Esophagus (tissue), 2 donors: ENCODE measurements around the gene ENGASE. TPM values are rescaled to one million over a fixed set of nuclear protein-coding genes. Genes with fewer than 3 reads are reported as not detected.

Source experiments
- H3K27ac ChIP-seq, 2 donors: one replicate each; pipeline ENCODE4 v1.5.1; 2013; ENCODE audit warnings: low read depth in 2 of 2, mild to moderate bottlenecking in 2 of 2, inconsistent platforms in 1 of 2, low read length in 1 of 2, moderate library complexity in 1 of 2
- H3K27me3 ChIP-seq, 2 donors: one replicate each; pipeline ENCODE4 v1.6.1; 2013; ENCODE audit warnings: low read length in 2 of 2, control low read depth in 1 of 2, mild to moderate bottlenecking in 1 of 2; ENCODE audit not compliant: insufficient read depth in 2 of 2, control insufficient read depth in 1 of 2
- H3K36me3 ChIP-seq, 2 donors: one replicate each; pipeline ENCODE4 v1.6.1; 2013; ENCODE audit warnings: low read length in 1 of 2; ENCODE audit not compliant: control insufficient read depth in 2 of 2, insufficient read depth in 2 of 2
- H3K4me1 ChIP-seq, 2 donors: one replicate each; pipeline ENCODE4 v1.6.1; 2013; ENCODE audit warnings: low read length in 1 of 2; ENCODE audit not compliant: control insufficient read depth in 2 of 2, insufficient read depth in 2 of 2
- H3K4me3 ChIP-seq, 2 donors: one replicate each; pipeline ENCODE4 v1.5.1; 2013; ENCODE audit warnings: low read length in 2 of 2, mild to moderate bottlenecking in 2 of 2, low read depth in 1 of 2, moderate library complexity in 1 of 2
- H3K9me3 ChIP-seq, 2 donors: one replicate each; pipeline ENCODE4 v1.6.1; 2013; ENCODE audit warnings: mild to moderate bottlenecking in 2 of 2, low read depth in 1 of 2, low read length in 1 of 2, moderate library complexity in 1 of 2; ENCODE audit not compliant: control insufficient read depth in 2 of 2, insufficient read depth in 1 of 2
- WGBS, 2 donors: extraction: QIAGEN DNeasy Blood & Tissue Kit; methylation state at CpG; one replicate each; pipeline ENCODE4 v1.1.7; 2013; 5-methylcytosine and 5-hydroxymethylcytosine counted together
- polyA plus RNA-seq, 2 donors: library from polyadenylated mRNA; stranded (reverse); fragments of 200-250 nt; gene quantifications; one replicate each; pipeline ENCODE4 v1.2.3, GENCODE V29; 2013
- donor health status: healthy with polysubstance abuse.
- donor health status: Bipolar disorder and iron deficiency.

The ENGASE gene
- polyA plus RNA-seq, 2 donors, result 10.6 to 31.7 TPM

DNA sequence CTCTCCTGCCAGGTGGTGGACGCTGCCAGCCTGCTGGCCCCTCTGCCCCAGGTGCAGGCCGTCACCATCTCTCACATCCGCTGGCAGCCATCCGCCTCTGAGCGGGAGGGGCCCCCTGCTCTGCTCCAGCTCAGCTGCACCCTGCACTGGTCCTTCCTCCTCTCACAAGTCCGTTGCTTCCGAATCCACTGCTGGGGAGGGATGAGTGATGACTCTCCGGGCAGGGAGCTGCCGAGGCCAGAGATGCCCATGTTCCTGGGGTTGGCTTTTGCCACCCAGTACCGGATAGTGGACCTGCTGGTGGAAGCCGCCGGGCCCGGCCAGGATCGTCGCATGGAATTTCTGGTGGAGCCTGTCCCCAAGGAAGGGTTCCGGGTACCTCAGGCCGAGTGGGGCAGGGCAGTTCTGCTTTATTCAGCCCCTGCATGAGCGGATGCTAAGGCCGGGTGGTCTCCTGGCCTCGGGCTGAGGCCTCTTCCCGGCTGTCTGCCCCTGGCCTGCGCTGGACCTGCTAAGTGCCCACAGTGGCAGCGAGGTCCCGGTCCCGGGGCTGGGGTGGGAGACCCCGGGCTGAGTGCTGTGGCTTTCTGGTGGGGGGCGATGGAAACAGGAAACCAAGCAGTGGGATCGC, 11.4 kb downstream of the ENGASE start:
- H3K36me3 ChIP-seq, result peaks cover 0 to 22% of the 10 kb centered on the region in 2 donors
- WGBS, 2 donors, result 87 to 89% methylated on average over 27 to 28 of the region's 28 CpGs

DNA sequence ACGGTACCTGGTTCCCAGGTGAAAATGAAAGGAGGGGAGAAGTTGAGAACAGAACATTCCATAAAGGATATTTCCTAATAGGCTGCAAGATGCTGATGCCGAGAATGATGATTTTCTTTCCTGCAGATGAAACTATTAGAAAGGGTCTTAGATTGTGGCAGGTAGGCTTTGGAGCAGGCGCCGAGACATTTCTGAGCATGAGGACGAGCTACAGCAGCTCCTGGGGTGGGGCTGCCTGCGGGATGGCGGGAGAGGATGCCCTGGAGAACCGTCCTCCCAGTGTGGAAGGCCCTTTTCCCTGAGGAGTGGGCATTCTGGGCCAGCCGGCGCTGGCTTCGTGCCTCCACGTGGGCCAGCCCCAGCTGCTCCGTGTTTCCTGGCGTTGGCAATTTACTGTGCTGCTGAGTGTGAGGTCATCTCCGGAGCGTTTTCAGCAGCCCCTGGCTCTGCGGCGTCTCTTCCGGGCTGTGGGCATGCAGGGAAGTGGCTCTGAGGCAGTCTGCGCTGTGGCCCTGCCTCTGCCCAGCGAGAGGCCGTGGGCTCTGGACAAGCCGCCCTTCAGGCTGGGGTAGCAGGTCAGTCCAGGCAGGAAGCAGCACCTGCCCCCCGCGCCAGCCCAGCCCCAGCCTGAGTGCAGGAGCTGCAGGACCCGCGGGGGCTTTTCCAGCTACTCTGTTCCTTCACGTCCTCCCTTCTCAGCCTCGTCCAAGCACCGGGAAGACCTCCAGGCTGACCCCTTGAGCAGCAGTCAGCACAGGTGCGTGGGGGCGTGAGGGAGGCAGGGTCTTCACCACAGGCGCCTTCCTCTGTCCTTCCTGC, 12.2 kb downstream of the ENGASE start:
- Histone ChIP-seq H3K4me1 (peaks cover 2 to 6% of the 10 kb centered on the region in 2 donors), H3K27ac (no peak overlapping the region), H3K36me3 (peaks cover 0 to 22% of the 10 kb centered on the region in 2 donors), H3K4me3 (no peak overlapping the region), H3K27me3 (no peaks in the 10 kb centered on the region), H3K9me3 (no peaks in the 10 kb centered on the region)
- WGBS, 2 donors, result 74 to 75% methylated on average over 33 of the region's 33 CpGs

More for the DNA sequence above, 11.4 kb downstream of the ENGASE start:
- Histone ChIP-seq H3K4me3 (no peak overlapping the region), H3K27me3 (no peaks in the 10 kb centered on the region), H3K4me1 (peaks cover 2 to 5% of the 10 kb centered on the region in 2 donors), H3K9me3 (no peaks in the 10 kb centered on the region), H3K27ac (no peak overlapping the region)

DNA sequence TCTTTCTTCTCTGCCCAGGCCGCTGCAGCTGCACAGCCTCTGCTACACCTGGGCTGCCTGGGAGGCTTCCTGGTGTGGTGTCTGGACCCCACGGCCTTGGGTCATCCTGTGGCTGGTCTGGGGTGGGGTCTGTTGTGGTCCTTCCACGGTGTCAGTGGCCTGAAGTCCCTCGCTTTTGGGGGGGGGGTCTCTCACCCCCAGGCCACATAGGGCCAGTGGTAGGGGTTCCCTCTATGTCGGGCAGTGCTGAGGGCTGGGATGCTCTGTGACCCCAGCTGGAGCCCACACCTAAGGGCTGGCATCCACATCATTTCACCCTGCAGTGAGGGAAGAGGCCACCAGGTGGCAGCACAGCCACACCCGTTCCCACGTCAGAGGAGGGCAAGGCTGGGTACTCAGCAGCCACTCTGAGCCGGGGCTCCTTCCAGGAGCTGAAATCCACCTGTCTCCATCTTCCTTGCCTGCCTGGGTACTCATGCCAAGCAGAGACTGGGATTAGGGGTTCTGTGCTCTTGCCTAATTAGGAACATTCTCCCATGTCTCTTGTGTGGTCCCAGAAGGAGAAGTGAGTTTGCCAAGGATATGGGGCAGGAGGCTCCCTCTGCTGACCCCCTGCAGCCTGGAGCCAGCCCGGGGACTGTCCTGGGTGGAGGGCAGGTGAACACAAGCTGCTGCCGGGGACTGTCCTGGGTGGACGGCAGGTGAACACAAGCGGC, 13.0 kb downstream of the ENGASE start:
- Histone ChIP-seq H3K36me3 (peaks cover 0 to 19% of the 10 kb centered on the region in 2 donors), H3K4me1 (peaks cover 2 to 6% of the 10 kb centered on the region in 2 donors), H3K4me3 (no peak overlapping the region), H3K27me3 (no peaks in the 10 kb centered on the region), H3K9me3 (no peaks in the 10 kb centered on the region), H3K27ac (no peak overlapping the region)
- WGBS, 2 donors, result 45% methylated on average over 12 of the region's 12 CpGs

DNA sequence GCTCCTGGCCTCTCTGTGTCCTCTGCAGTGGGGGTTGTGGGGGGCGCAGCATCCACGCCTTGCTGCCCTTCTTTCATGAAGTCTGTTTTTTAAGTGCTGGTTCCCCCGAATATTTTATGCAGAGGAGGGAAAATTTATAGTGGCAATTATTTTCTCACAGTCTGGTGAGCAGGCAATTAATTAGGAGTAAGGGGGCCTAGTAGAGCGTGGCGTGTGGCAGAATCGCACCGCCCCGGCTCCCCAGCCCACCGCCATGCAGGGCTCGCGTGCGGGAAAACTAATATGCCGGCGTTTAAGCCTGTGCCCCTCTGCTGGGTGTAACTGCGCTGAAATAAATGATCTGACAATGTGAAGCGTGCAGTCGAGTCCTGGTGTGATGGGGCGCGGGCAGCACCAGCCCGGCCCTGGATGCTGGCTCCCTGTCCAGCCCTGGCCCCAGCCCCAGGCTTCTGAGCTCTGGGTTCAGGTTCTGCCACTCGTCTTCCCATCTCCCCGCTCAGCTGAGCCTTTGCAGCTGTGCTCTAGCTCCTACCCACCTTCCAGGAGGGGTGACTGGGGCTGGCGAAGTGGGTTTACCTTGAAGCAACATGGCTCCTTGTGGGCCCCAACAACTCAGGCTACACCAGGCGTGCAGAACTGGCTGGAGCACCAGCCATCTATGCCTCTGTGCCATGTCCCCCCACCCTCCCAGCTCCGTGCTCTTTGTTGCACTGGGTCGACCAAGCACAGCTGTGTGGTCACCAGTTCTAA, 13.8 kb downstream of the ENGASE start:
- no peak overlapping the region for H3K4me3 ChIP-seq
- no peaks in the 10 kb centered on the region for H3K27me3 ChIP-seq
- no peaks in the 10 kb centered on the region for H3K9me3 ChIP-seq
- H3K36me3 ChIP-seq, result peaks cover 0 to 16% of the 10 kb centered on the region in 2 donors
- WGBS, 2 donors, result 92 to 93% methylated on average over 26 of the region's 26 CpGs
- peaks cover 2 to 6% of the 10 kb centered on the region in 2 donors for H3K4me1 ChIP-seq
- no peak overlapping the region for H3K27ac ChIP-seq

DNA sequence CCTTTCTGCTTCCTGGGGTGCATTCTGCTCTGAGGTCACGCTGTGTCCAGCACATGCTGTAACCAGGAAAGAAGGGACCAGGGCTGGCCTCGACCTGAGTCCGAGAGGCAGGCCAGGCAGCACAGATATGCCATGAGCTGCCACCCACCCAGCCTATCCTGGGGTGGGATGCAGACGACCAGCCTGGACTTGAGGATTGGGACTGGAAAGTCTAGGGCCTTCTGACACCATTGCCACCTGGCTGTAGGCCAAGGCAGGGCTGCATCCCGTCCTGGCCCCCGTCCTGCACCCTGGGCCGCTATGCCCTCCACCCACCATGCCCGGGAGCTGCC, 14.3 kb downstream of the ENGASE start:
- H3K36me3 ChIP-seq, result peaks cover 0 to 11% of the 10 kb centered on the region in 2 donors
- no peak overlapping the region for H3K4me3 ChIP-seq
- H3K27ac ChIP-seq, result no peak overlapping the region
- H3K4me1 ChIP-seq, result peaks cover 2 to 6% of the 10 kb centered on the region in 2 donors
- H3K9me3 ChIP-seq, result no peaks in the 10 kb centered on the region
- H3K27me3 ChIP-seq, result no peaks in the 10 kb centered on the region
- WGBS, 2 donors, result 63 to 66% methylated on average over 8 of the region's 8 CpGs

DNA sequence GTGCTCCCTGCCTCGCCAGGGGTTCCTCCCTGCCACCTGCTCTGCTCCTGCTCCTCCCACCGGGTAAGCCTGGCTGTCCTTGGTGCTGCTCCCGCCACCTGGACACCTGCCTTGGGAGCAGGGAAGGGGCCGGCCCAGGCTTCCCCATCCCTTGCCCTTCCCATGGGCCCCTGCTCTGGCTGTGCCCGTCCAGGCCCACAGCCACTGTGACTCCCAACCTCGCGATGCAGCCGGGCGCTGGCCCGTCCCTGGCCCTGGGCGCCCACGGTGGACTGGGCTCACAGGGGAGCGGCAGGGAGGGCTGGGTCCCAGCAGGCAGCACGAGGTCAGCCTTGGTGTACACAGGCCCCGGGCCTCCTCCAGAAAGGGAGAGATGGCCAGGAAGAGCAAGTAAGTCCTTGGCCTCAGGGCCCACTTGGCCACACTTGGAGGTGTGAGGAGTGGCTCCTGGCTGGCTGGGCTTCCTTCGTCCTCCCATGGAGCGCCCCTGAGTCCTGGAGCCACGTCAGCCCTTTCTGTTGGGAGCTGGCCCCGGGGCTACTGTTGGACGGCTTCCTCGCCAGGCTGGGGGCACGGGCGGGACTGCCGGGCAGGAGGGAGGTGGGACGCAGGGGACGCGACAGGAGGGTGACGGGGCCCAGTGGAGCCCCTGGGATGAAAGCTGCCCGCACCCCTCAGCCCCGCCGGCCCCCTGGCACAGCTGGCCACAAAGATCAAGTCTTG, 15.3 kb downstream of the ENGASE start:
- H3K27me3 ChIP-seq, result no peaks in the 10 kb centered on the region
- WGBS, 2 donors, result 46 to 58% methylated on average over 31 of the region's 31 CpGs
- H3K4me3 ChIP-seq, result no peak overlapping the region
- peaks cover 0 to 4% of the 10 kb centered on the region in 2 donors for H3K36me3 ChIP-seq
- H3K9me3 ChIP-seq, result no peaks in the 10 kb centered on the region
- H3K27ac ChIP-seq, result no peak overlapping the region
- peaks cover 2 to 6% of the 10 kb centered on the region in 2 donors for H3K4me1 ChIP-seq

DNA sequence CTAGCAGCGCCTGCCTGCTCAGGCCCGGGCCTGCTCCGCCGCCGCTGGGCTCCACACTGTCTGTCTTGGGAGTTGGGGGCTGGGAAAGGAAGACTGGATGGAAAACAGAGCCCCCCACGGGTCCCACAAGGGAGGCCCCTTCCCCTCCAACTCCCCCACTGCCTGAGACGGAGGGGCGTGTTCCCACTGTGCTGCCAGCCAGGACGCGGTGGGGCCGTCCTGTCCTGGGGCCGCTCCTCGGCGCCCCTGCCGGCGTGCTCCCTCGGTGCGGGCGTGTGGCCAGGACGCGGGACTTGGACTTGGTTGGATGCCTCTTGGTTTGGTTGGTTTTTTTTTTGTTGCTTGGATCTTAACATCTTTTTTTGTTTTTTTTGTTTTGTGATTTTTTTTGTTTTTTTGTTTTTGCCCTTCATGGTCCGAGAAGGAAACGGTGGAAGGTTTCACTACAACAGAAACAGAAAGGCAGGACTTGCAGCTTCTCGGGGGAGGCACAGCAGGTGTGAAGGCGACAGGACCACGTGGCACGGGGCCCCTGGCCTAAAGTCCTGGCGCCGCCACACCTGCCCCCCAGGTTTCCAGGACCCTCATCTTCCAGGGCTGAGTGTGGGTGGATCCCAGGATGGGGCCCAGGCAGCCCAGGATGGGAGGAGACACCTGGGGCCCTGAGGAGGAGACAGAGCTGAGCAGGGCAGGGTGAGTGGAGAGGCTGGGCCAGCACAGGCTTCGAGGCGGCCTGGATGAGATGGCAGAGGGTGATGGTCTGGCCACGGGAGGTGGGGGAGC, 16.0 kb downstream of the ENGASE start:
- H3K36me3 ChIP-seq, result peaks cover 0 to 2% of the 10 kb centered on the region in 2 donors
- H3K27me3 ChIP-seq, result no peaks in the 10 kb centered on the region
- no peaks in the 10 kb centered on the region for H3K9me3 ChIP-seq
- 23 to 41% methylated on average over 31 to 32 of the region's 32 CpGs for WGBS, 2 donors
- H3K27ac ChIP-seq, result no peak overlapping the region
- no peak overlapping the region for H3K4me3 ChIP-seq
- H3K4me1 ChIP-seq, result peaks cover 2 to 6% of the 10 kb centered on the region in 2 donors

DNA sequence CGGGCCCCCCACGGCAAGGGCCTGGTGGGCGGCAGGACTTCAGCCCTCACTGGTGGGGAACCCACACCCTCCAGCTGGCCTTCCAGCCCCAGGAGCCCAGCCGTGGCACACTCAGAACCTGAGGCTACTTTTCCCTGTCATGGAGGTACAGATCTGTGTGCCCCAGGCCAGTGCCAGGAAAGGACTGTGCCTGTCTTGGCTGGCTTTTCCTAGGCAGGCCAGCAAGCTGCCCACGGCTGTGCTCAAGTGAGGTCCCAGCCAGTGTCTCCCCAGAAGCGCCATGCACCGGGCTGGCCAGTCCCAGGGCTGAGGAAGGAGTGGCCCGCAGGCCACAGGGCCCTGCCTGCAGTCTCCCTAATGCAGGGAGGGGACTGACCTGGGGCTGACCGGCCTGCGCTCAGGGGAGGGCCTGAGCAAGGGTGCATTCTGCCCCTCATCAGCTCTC, 16.6 kb downstream of the ENGASE start:
- no peak overlapping the region for H3K4me3 ChIP-seq
- H3K27me3 ChIP-seq, result no peaks in the 10 kb centered on the region
- peaks cover 2 to 6% of the 10 kb centered on the region in 2 donors for H3K4me1 ChIP-seq
- 70 to 81% methylated on average over 10 of the region's 10 CpGs for WGBS, 2 donors
- no peaks in the 10 kb centered on the region for H3K9me3 ChIP-seq
- no peak overlapping the region for H3K27ac ChIP-seq
- peaks cover 0 to 2% of the 10 kb centered on the region in 2 donors for H3K36me3 ChIP-seq
